Neural progenitor cell (in vitro differentiated cells): Measurements from ENCODE around the gene FEZF1.
A peak's percentile ranks its signal among the peaks of the same experiment; 100 is the strongest.

Source experiments
- EZH2 ChIP-seq: fragments of 200-600 bp; sonication (generic); IDR thresholded peaks from 2 replicates; pipeline ENCODE4 v1.6.1; 2017; ENCODE audit warnings: antibody characterized with exemption, mild to moderate bottlenecking, moderate library complexity
- EZH2phosphoT487 ChIP-seq: fragments of 200-600 bp; sonication (generic); IDR thresholded peaks from 2 replicates; pipeline ENCODE4 v1.6.1; 2017; ENCODE audit warnings: antibody characterized with exemption
- TF ChIP-seq, protein P1 (sequence below): fragments of 200-600 bp; sonication (generic); IDR thresholded peaks from 2 replicates; pipeline ENCODE4 v1.5.1; 2017; ENCODE audit warnings: antibody characterized with exemption, mild to moderate bottlenecking

DNA sequence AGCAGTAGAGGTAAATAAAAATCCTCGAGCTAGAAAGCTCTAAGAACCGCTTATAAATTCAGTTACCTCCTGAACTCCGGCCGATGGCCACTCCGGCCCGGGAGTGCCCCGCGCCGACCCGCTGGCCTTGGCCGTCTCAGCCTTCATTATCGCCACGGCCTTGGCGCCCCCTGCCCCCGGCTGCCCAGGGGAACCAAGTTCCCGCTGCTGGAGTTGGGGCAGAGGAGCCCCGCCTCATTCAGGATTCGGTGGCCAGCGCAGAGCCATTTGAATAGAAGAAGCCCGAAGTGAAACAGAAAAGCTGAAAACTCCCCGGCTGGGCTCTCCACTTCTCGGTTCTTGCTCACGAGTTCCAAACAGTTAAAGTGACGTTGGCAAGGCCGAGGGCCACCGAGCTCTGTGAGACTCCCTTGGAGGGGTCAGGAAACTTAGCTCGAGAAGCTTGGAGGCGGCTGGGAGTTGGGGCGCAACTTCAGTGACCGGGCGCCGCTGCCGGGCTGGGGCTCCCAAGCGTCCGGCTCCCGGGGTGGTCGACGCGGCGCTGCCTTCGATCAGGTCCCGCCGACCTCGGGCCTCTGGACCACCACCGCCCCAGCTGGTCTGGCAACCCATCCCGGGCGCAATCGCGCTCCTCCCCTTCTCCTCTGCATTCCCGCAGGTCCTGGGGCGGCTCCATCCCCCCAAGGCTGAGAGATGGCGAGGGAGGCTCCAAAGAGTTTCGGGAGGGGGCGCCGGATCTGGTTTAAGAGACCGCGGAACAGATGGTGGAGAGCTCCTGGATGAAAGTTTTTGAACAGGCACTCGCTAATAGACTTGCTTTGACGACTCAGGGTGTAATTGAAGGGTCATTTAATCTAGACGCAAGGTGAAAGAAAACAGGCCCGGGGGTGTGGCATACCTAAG, 5.8 kb upstream of the FEZF1 start:
- TF ChIP-seq, protein P1, sequence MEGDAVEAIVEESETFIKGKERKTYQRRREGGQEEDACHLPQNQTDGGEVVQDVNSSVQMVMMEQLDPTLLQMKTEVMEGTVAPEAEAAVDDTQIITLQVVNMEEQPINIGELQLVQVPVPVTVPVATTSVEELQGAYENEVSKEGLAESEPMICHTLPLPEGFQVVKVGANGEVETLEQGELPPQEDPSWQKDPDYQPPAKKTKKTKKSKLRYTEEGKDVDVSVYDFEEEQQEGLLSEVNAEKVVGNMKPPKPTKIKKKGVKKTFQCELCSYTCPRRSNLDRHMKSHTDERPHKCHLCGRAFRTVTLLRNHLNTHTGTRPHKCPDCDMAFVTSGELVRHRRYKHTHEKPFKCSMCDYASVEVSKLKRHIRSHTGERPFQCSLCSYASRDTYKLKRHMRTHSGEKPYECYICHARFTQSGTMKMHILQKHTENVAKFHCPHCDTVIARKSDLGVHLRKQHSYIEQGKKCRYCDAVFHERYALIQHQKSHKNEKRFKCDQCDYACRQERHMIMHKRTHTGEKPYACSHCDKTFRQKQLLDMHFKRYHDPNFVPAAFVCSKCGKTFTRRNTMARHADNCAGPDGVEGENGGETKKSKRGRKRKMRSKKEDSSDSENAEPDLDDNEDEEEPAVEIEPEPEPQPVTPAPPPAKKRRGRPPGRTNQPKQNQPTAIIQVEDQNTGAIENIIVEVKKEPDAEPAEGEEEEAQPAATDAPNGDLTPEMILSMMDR: peak; percentile 41
- TF ChIP-seq EZH2: no peak
- no peak for TF ChIP-seq EZH2phosphoT487
